PC-9 (cell line): ENCODE results near the gene GTF3C1.

Experiments
- EZH2 ChIP-seq: fragments of 200-600 bp; sonication (generic); IDR thresholded peaks from 2 replicates; pipeline ENCODE4 v1.8.0; 2017; ENCODE audit warnings: antibody characterized with exemption, low read depth
- TF ChIP-seq, protein P1 (sequence below): fragments of 200-600 bp; sonication (generic); conservative IDR thresholded peaks from 2 replicates; pipeline ENCODE4 v1.6.1; 2017; ENCODE audit warnings: mixed run types, antibody characterized with exemption, mild to moderate bottlenecking, moderate library complexity

DNA sequence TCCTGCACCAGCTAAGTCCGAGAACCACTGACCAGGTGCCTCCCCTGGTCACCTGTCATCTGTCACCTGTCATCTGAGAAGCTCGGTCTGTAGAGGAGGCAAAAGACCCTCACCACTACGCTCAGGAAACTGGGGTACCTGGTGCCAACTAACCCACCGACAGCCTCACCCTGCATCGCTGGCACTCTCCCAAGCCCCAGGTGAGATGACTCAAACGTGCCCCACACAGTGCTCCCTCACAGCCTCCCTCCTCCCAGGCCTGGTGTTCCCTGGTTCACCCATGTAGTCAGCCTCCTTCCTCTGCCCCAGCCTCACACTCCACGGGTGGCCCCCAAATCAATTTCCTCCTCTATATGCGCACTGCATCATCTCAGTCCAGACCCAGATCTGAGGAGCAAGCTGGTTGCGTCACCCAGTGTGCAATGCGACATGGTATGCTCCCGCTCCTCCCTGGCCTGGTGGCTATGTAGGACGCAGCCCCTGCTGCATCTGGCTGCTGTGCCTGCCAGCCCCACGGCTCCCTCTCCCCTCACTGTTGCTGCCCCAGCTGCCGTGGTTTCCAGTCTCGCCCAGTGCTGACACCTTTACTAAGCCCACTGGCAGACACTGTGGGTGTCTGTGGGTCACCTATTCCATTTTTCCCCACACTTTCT lies 68.3 kb downstream of the GTF3C1 start:
- TF ChIP-seq, protein P1, sequence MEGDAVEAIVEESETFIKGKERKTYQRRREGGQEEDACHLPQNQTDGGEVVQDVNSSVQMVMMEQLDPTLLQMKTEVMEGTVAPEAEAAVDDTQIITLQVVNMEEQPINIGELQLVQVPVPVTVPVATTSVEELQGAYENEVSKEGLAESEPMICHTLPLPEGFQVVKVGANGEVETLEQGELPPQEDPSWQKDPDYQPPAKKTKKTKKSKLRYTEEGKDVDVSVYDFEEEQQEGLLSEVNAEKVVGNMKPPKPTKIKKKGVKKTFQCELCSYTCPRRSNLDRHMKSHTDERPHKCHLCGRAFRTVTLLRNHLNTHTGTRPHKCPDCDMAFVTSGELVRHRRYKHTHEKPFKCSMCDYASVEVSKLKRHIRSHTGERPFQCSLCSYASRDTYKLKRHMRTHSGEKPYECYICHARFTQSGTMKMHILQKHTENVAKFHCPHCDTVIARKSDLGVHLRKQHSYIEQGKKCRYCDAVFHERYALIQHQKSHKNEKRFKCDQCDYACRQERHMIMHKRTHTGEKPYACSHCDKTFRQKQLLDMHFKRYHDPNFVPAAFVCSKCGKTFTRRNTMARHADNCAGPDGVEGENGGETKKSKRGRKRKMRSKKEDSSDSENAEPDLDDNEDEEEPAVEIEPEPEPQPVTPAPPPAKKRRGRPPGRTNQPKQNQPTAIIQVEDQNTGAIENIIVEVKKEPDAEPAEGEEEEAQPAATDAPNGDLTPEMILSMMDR, result no peak
- no peak for TF ChIP-seq EZH2
